Natural killer cell (primary cell): ENCODE data around the gene PRR5. TPM values are rescaled to one million over a fixed set of nuclear protein-coding genes. Genes with fewer than 3 reads are reported as not detected.

Source experiments
- ATAC-seq, 3 donors: fragments of 150-1000 bp in 2 of 3; fragments of 200-7000 bp in 1 of 3; cut with Tn5 transposase; 1 replicate in 1 of 3; 2 replicates in 2 of 3; pipeline ENCODE4 v1.10.0; 2021; ENCODE audit warnings: mild to moderate bottlenecking in 2 of 3, moderate library complexity in 2 of 3
- DNase-seq, 2 donors: peaks; one replicate each; pipeline versions ENCODE4 v3.0.0 to v3.0.0-alpha.2; 2013 to 2021; ENCODE audit warnings: mixed read lengths in 1 of 2
- H3K27ac ChIP-seq: one replicate; pipeline ENCODE4 v1.5.1; 2013; ENCODE audit warnings: mild to moderate bottlenecking, low read length
- H3K27me3 ChIP-seq: one replicate; pipeline ENCODE4 v1.6.1; 2013; ENCODE audit warnings: low read length; ENCODE audit not compliant: control insufficient read depth, insufficient read depth
- H3K36me3 ChIP-seq: one replicate; pipeline ENCODE4 v1.6.1; 2013; ENCODE audit warnings: low read length; ENCODE audit not compliant: control insufficient read depth, insufficient read depth
- H3K4me1 ChIP-seq: one replicate; pipeline ENCODE4 v1.6.1; 2013; ENCODE audit warnings: low read length; ENCODE audit not compliant: control insufficient read depth, insufficient read depth
- H3K4me3 ChIP-seq: one replicate; pipeline ENCODE4 v1.5.1; 2013; ENCODE audit warnings: low read length
- H3K9me3 ChIP-seq: one replicate; pipeline ENCODE4 v1.6.1; 2013; ENCODE audit warnings: low read length; ENCODE audit not compliant: control insufficient read depth, insufficient read depth
- H3K27ac Mint-ChIP-seq, 2 donors: one replicate each; pipeline ENCODE4 v1.8.0; 2022; ENCODE audit warnings: mild to moderate bottlenecking in 2 of 2, mixed read lengths in 2 of 2, moderate library complexity in 1 of 2
- H3K27me3 Mint-ChIP-seq, 2 donors: one replicate each; pipeline ENCODE4 v1.8.0; 2022; ENCODE audit warnings: low read depth in 2 of 2, mixed read lengths in 2 of 2
- H3K36me3 Mint-ChIP-seq: one replicate; pipeline ENCODE4 v1.8.0; 2022; ENCODE audit warnings: mixed read lengths
- H3K4me1 Mint-ChIP-seq, 2 donors: one replicate each; pipeline ENCODE4 v1.8.0; 2022; ENCODE audit warnings: mixed read lengths in 2 of 2
- H3K4me3 Mint-ChIP-seq: one replicate; pipeline ENCODE4 v1.8.0; 2022; ENCODE audit warnings: mild to moderate bottlenecking, moderate library complexity, mixed read lengths
- H3K9me3 Mint-ChIP-seq, 2 donors: one replicate each; pipeline ENCODE4 v1.8.0; 2022; ENCODE audit warnings: mixed read lengths in 2 of 2
- WGBS: methylation state at CpG from one replicate; pipeline ENCODE4 v1.1.7; 2013; ENCODE audit warnings: missing lambda C conversion rate; ENCODE audit not compliant: insufficient coverage; 5-methylcytosine and 5-hydroxymethylcytosine counted together
- intact Hi-C: fragments of 100-400 bp; cut with micrococcal nuclease; formaldehyde crosslinking; loops from one replicate; pipeline ENCODE4 v1.14.2; 2022
- total RNA-seq, 4 donors: library from RNA; stranded (reverse); fragments of 120-200 nt in 1 of 4; gene quantifications; one replicate each; pipeline versions ENCODE4 v1.2.3 to v1.2.4, GENCODE V29; 2013 to 2022
- TF ChIP-seq, protein P1 (sequence below): fragments of 200-600 bp; IDR thresholded peaks from one replicate; pipeline ENCODE4 v1.8.0; 2022; ENCODE audit warnings: antibody characterized with exemption

PRR5 gene
- total RNA-seq, 3 donors from 2014 or later (not counting 1 experiment from before 2014, with no cell fraction given): 92.6 to 133 (median 93.4) TPM

DNA sequence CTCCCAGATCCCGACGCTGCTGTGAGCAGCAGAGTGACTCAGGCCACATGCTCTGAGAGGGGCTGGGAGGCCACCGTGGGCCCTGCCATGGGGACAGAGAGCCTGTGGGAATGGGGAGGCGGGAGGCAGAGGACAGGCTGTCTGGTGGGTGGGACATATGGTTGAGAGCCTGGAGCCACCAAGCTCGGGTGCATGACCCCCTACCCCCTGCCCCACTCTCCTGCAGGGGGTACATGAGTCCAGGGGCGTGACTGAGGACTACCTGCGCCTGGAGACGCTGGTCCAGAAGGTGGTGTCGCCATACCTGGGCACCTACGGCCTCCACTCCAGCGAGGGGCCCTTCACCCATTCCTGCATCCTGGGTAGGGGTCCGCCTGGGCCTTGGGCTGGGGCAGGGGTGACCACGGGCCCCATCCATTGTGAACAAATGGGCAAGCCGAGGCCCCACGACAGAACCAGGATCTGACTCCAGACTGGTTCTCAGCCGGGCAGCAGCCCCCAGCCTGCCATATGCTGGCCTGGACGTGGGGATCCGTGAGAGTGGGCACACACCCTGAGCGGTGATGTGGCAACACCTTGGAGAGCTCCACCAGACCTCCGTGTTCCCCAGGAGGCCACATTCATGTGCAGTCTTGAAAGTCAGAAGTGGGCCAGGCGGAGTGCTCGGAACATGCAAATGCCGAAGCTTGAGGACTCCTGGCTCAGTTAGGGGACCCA lies 33.0 kb downstream of the PRR5 start:
- Histone ChIP-seq H3K27ac (no peak overlapping the region), H3K4me3 (no peak overlapping the region), H3K4me1 (peaks cover 12% of the 10 kb centered on the region), H3K27me3 (no peaks in the 10 kb centered on the region), H3K36me3 (peaks cover 26% of the 10 kb centered on the region), H3K9me3 (no peaks in the 10 kb centered on the region)
- Mint-ChIP-seq H3K4me1 (peaks cover 5 to 14% of the 10 kb centered on the region in 2 donors), H3K36me3 (no peaks in the 10 kb centered on the region), H3K27ac (peak overlapping the region in 1 of 2 donors; percentile 78), H3K4me3 (no peak overlapping the region), H3K9me3 (no peaks in the 10 kb centered on the region), H3K27me3 (no peaks in the 10 kb centered on the region)
- no peak for ATAC-seq
- 87% methylated on average over 23 of the region's 23 CpGs for WGBS
- TF ChIP-seq, protein P1, sequence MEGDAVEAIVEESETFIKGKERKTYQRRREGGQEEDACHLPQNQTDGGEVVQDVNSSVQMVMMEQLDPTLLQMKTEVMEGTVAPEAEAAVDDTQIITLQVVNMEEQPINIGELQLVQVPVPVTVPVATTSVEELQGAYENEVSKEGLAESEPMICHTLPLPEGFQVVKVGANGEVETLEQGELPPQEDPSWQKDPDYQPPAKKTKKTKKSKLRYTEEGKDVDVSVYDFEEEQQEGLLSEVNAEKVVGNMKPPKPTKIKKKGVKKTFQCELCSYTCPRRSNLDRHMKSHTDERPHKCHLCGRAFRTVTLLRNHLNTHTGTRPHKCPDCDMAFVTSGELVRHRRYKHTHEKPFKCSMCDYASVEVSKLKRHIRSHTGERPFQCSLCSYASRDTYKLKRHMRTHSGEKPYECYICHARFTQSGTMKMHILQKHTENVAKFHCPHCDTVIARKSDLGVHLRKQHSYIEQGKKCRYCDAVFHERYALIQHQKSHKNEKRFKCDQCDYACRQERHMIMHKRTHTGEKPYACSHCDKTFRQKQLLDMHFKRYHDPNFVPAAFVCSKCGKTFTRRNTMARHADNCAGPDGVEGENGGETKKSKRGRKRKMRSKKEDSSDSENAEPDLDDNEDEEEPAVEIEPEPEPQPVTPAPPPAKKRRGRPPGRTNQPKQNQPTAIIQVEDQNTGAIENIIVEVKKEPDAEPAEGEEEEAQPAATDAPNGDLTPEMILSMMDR: no peak
- intact Hi-C loops: no loop called here
- DNase-seq: no peak

- TF ChIP-seq, protein P1: peak; percentile 95
- intact Hi-C loops: loop anchor here (1.0 kb wide), 1 partner anchor 38 kb away; no protein-coding TSS in a partner anchor
- H3K9me3 Mint-ChIP-seq: no peaks in the 10 kb centered on the region
- H3K36me3 ChIP-seq: peaks cover 18% of the 10 kb centered on the region
- H3K4me1 Mint-ChIP-seq: peaks cover 5 to 9% of the 10 kb centered on the region in 2 donors
- H3K4me1 ChIP-seq: peaks cover 12% of the 10 kb centered on the region
- no peaks in the 10 kb centered on the region for H3K27me3 Mint-ChIP-seq
- no peaks in the 10 kb centered on the region for H3K27me3 ChIP-seq
- peak overlapping the region; percentile 64 to 78 for H3K27ac Mint-ChIP-seq
- WGBS: 52% methylated on average over 28 of the region's 28 CpGs
- DNase-seq (peak; percentile 85 to 87), ATAC-seq (peak; percentile 70 to 90 (median 79))
- H3K4me3 ChIP-seq: no peak overlapping the region
- H3K9me3 ChIP-seq: no peaks in the 10 kb centered on the region
- H3K27ac ChIP-seq: peak overlapping the region; percentile 8
- H3K36me3 Mint-ChIP-seq: no peaks in the 10 kb centered on the region
- no peak overlapping the region for H3K4me3 Mint-ChIP-seq
Measured at GRCh38 chr22:44735518-44736428, 33.8 kb downstream of the PRR5 start.

GRCh38 chr22:44736581-44737405 lies 34.8 kb downstream of the PRR5 start:
- intact Hi-C loops: loop anchor here (1.0 kb wide), 1 partner anchor 39 kb away; no protein-coding TSS in a partner anchor
- Histone ChIP-seq H3K36me3 (peaks cover 9% of the 10 kb centered on the region), H3K27me3 (no peaks in the 10 kb centered on the region), H3K4me1 (peaks cover 12% of the 10 kb centered on the region), H3K27ac (no peak overlapping the region), H3K4me3 (no peak overlapping the region), H3K9me3 (no peaks in the 10 kb centered on the region)
- TF ChIP-seq, protein P1: no peak
- H3K4me1 Mint-ChIP-seq: peaks cover 5 to 6% of the 10 kb centered on the region in 2 donors
- H3K9me3 Mint-ChIP-seq: no peaks in the 10 kb centered on the region
- ATAC-seq (no peak), DNase-seq (no peak)
- H3K4me3 Mint-ChIP-seq: no peak overlapping the region
- H3K36me3 Mint-ChIP-seq: no peaks in the 10 kb centered on the region
- no peak overlapping the region for H3K27ac Mint-ChIP-seq
- 93% methylated on average over 52 of the region's 52 CpGs for WGBS
- no peaks in the 10 kb centered on the region for H3K27me3 Mint-ChIP-seq
